Prostate gland (tissue), 2 donors: ENCODE results near the gene SCYGR4. TPM values are rescaled to one million over a fixed set of nuclear protein-coding genes. Genes with fewer than 3 reads are reported as not detected.
A peak's percentile ranks its signal among the peaks of the same experiment; 100 is the strongest.

Experiments
- DNase-seq: peaks from one replicate; pipeline ENCODE4 v3.0.0-alpha.2; 2019; ENCODE audit warnings: low spot score
- H3K27ac ChIP-seq, 2 donors: fragments of 200-600 bp; sonication (generic); 2 replicates each; pipeline ENCODE4 v1.5.1; 2017 to 2019
- H3K27me3 ChIP-seq: fragments of 200-600 bp; sonication (generic); replicated peaks from 2 replicates; pipeline ENCODE4 v1.5.1; 2019; ENCODE audit not compliant: insufficient read depth
- H3K36me3 ChIP-seq, 2 donors: fragments of 200-600 bp; sonication (generic); 1 replicate in 1 of 2; 2 replicates in 1 of 2; pipeline versions ENCODE4 v1.5.1 to v1.8.1; 2017 to 2019
- H3K4me1 ChIP-seq: fragments of 200-600 bp; sonication (generic); replicated peaks from 2 replicates; pipeline ENCODE4 v1.5.1; 2019
- H3K4me3 ChIP-seq, 2 donors: fragments of 200-600 bp; sonication (generic); 2 replicates each; pipeline ENCODE4 v1.5.1; 2017 to 2019
- H3K9me3 ChIP-seq: fragments of 200-600 bp; sonication (generic); 2 replicates; pipeline ENCODE4 v1.5.1; 2017
- CTCF ChIP-seq, 4 experiments: fragments of 200-600 bp in 2 of 4; fragments of 450-650 bp in 2 of 4; sonication (generic) in 2 of 4; IDR thresholded peaks; 1 replicate in 3 of 4; 2 replicates in 1 of 4; pipeline ENCODE4 v1.5.1; 2016 to 2019; ENCODE audit warnings: antibody characterized with exemption in 4 of 4, mild to moderate bottlenecking in 2 of 4, moderate library complexity in 2 of 4
- POLR2A ChIP-seq: fragments of 450-650 bp; IDR thresholded peaks from one replicate; pipeline ENCODE4 v1.6.1; 2016; ENCODE audit warnings: antibody characterized with exemption, mild to moderate bottlenecking
- POLR2AphosphoS5 ChIP-seq: sonication (generic); formaldehyde crosslinking; IDR thresholded peaks from one replicate; pipeline ENCODE4 v1.6.1; 2017; ENCODE audit warnings: antibody characterized with exemption
- WGBS: methylation state at CpG from one replicate; pipeline ENCODE4 v1.1.5; 2018; 5-methylcytosine and 5-hydroxymethylcytosine counted together
- intact Hi-C: fragments of 100-400 bp; cut with DNase I; formaldehyde crosslinking; loops from one replicate; pipeline ENCODE4 v1.14.2; 2022
- total RNA-seq, 2 donors: library from RNA; depleted of rRNA; stranded (reverse); fragments of >200 nt; gene quantifications; one replicate each; pipeline ENCODE4 v1.1.0, GENCODE V29; 2016

SCYGR4 gene
- total RNA-seq, 2 donors from 2014 or later: not detected

- 66% methylated on average over 2 of the region's 2 CpGs for WGBS
These were observed 40.5 kb upstream of the SCYGR4 start for GRCh38 chr2:227576812-227577211.

GRCh38 chr2:227577555-227577954 lies 39.7 kb upstream of the SCYGR4 start:
- WGBS: 13% methylated on average over 2 of the region's 2 CpGs
- TF ChIP-seq POLR2A (no peak), POLR2AphosphoS5 (peak; percentile 69)
- Histone ChIP-seq H3K4me1 (no peaks in the 10 kb centered on the region), H3K4me3 (no peak overlapping the region), H3K27ac (peak overlapping the region in 1 of 2 donors; percentile 47), H3K9me3 (no peaks in the 10 kb centered on the region), H3K27me3 (no peaks in the 10 kb centered on the region), H3K36me3 (no peaks in the 10 kb centered on the region)
- intact Hi-C loops: no loop called here
- peak; percentile 37 for DNase-seq

More at GRCh38 chr2:227576812-227577211, 40.5 kb upstream of the SCYGR4 start:
- H3K4me3 ChIP-seq: no peak overlapping the region
- DNase-seq: no peak
- peak overlapping the region in 1 of 2 donors; percentile 47 for H3K27ac ChIP-seq
- TF ChIP-seq POLR2AphosphoS5 (no peak), POLR2A (no peak), CTCF (IDR thresholded peaks at IDR 0.05) (no peak)
- intact Hi-C loops: no loop called here
- no peaks in the 10 kb centered on the region for H3K9me3 ChIP-seq
- H3K27me3 ChIP-seq: no peaks in the 10 kb centered on the region
- H3K4me1 ChIP-seq: no peaks in the 10 kb centered on the region
- no peaks in the 10 kb centered on the region for H3K36me3 ChIP-seq

GRCh38 chr2:227578642-227579041 lies 38.7 kb upstream of the SCYGR4 start:
- Histone ChIP-seq H3K4me1 (no peaks in the 10 kb centered on the region), H3K4me3 (no peak overlapping the region), H3K27me3 (no peaks in the 10 kb centered on the region), H3K9me3 (no peaks in the 10 kb centered on the region), H3K27ac (no peak overlapping the region), H3K36me3 (no peaks in the 10 kb centered on the region)
- DNase-seq: no peak
- 77% methylated on average over 2 of the region's 2 CpGs for WGBS
- TF ChIP-seq POLR2A: no peak
- no peak for TF ChIP-seq POLR2AphosphoS5
- TF ChIP-seq CTCF (IDR thresholded peaks at IDR 0.05): no peak
- intact Hi-C loops: no loop called here

GRCh38 chr2:227579791-227580190 lies 37.5 kb upstream of the SCYGR4 start:
- no peak for DNase-seq
- Histone ChIP-seq H3K27me3 (no peaks in the 10 kb centered on the region), H3K27ac (no peak overlapping the region), H3K4me3 (no peak overlapping the region), H3K36me3 (no peaks in the 10 kb centered on the region), H3K9me3 (no peaks in the 10 kb centered on the region), H3K4me1 (no peaks in the 10 kb centered on the region)
- intact Hi-C loops: no loop called here
- WGBS: 89% methylated on average over 1 of the region's 1 CpG
- TF ChIP-seq POLR2AphosphoS5: no peak
- TF ChIP-seq POLR2A: no peak
- no peak for TF ChIP-seq CTCF (IDR thresholded peaks at IDR 0.05)

- no peak for DNase-seq
- TF ChIP-seq POLR2A (no peak), POLR2AphosphoS5 (no peak), CTCF (IDR thresholded peaks at IDR 0.05) (no peak)
- intact Hi-C loops: no loop called here
- Histone ChIP-seq H3K9me3 (no peaks in the 10 kb centered on the region), H3K36me3 (no peaks in the 10 kb centered on the region), H3K27me3 (no peaks in the 10 kb centered on the region), H3K27ac (no peak overlapping the region), H3K4me1 (no peaks in the 10 kb centered on the region), H3K4me3 (no peak overlapping the region)
These were observed 34.9 kb upstream of the SCYGR4 start for GRCh38 chr2:227582369-227582768.
